Activated CD4-positive, alpha-beta T cell treated with anti-CD3 and anti-CD28 coated beads for 1 hour (primary cell): ENCODE results near the gene FGB.
A peak's percentile ranks its signal among the peaks of the same experiment; 100 is the strongest.

Experiments used
- DNase-seq: peaks from one replicate; pipeline ENCODE4 v3.0.0-alpha.2; 2020

The FGB gene

GRCh38 chr4:154562697-154563254, at the start of gene FGB:
TSS of gene FGB (plus strand) at chr4:154563011. CDS start at chr4:154563019, 8 bp downstream.
- DNase-seq: no peak

GRCh38 chr4:154516318-154517029, 46.3 kb upstream of the FGB start:
- DNase-seq: no peak

GRCh38 chr4:154517591-154517990, 45.2 kb upstream of the FGB start:
- DNase-seq: no peak

- no peak for DNase-seq
Measured at GRCh38 chr4:154519214-154519613, 43.6 kb upstream of the FGB start.

- DNase-seq: no peak
Measured at GRCh38 chr4:154521607-154522006, 41.2 kb upstream of the FGB start.

- DNase-seq: no peak
Measured at GRCh38 chr4:154526151-154526550, 36.7 kb upstream of the FGB start.

GRCh38 chr4:154527308-154527707, 35.5 kb upstream of the FGB start:
- no peak for DNase-seq

- DNase-seq: no peak
Measured at GRCh38 chr4:154528869-154529268, 33.9 kb upstream of the FGB start.

GRCh38 chr4:154529728-154530519, 32.9 kb upstream of the FGB start:
- no peak for DNase-seq

- DNase-seq: no peak
Measured at GRCh38 chr4:154534296-154534695, 28.5 kb upstream of the FGB start.

- DNase-seq: no peak
Measured at GRCh38 chr4:154542271-154542879, 20.4 kb upstream of the FGB start.

GRCh38 chr4:154545689-154546088, 17.1 kb upstream of the FGB start:
- DNase-seq: no peak

- peak; percentile 95 for DNase-seq
Measured at GRCh38 chr4:154549894-154550790, 12.7 kb upstream of the FGB start, which contains the start of gene PLRG1. TSS of gene PLRG1 (minus strand) at chr4:154550400. CDS start at chr4:154550308, 92 bp downstream.

- DNase-seq: peak; percentile 50
Measured at GRCh38 chr4:154551872-154552686, 10.7 kb upstream of the FGB start.

- no peak for DNase-seq
Measured at GRCh38 chr4:154559141-154559493, 3.7 kb upstream of the FGB start.

GRCh38 chr4:154559494-154560418, 3.1 kb upstream of the FGB start:
- no peak for DNase-seq

- no peak for DNase-seq
Measured at GRCh38 chr4:154560419-154560801, 2.4 kb upstream of the FGB start.

GRCh38 chr4:154560824-154561231, 2.0 kb upstream of the FGB start:
- no peak for DNase-seq

- no peak for DNase-seq
Measured at GRCh38 chr4:154564311-154564710, 1.5 kb downstream of the FGB start.

- DNase-seq: no peak
Measured at GRCh38 chr4:154565704-154566103, 2.9 kb downstream of the FGB start.
